Ishikawa (cell line): Measurements from ENCODE around the gene NSMCE1.

ENCODE experiments used
- CEBPB ChIP-seq: IDR thresholded peaks from 2 replicates; pipeline ENCODE4 v1.6.1; 2012
- CREB1 ChIP-seq: IDR thresholded peaks from 2 replicates; pipeline ENCODE4 v1.6.1; 2012; ENCODE audit warnings: low read depth
- FOXM1 ChIP-seq: IDR thresholded peaks from 2 replicates; pipeline ENCODE4 v1.6.1; 2012; ENCODE audit warnings: low read depth, borderline replicate concordance
- RAD21 ChIP-seq: IDR thresholded peaks from 2 replicates; pipeline ENCODE4 v1.6.1; 2012; ENCODE audit warnings: low read depth
- TAF1 ChIP-seq: IDR thresholded peaks from 2 replicates; pipeline ENCODE4 v1.6.1; 2012; ENCODE audit warnings: low read depth, mild to moderate bottlenecking
- TCF12 ChIP-seq: IDR thresholded peaks from 2 replicates; pipeline ENCODE4 v1.6.1; 2012; ENCODE audit warnings: low read depth
- ZBTB7A ChIP-seq: IDR thresholded peaks from 2 replicates; pipeline ENCODE4 v1.6.1; 2012; ENCODE audit warnings: low read depth
- TF ChIP-seq, protein P1 (sequence below): IDR thresholded peaks from 2 replicates; pipeline ENCODE4 v1.6.1; 2012; ENCODE audit warnings: low read depth, mild to moderate bottlenecking

DNA sequence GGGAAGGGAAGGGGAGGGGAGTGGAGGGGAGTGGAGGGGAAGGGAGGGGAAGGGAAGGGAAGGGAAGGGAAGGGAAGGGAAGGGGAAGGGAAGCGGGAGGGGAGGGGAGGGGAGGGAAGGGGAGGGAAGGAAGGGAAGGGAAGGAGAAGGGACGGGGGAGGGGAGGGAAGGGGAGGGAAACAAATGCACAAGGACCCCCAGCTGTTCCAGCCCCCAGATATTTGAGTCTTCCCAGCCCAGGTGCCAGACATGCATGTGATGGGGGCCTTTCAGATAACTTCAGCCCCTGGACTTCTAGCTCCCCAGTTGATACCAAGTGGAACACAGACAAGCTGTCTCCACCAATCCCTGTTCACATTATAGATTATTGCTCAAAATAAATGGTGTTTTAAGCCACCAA, 79.9 kb downstream of the NSMCE1 start:
- TF ChIP-seq, protein P1, sequence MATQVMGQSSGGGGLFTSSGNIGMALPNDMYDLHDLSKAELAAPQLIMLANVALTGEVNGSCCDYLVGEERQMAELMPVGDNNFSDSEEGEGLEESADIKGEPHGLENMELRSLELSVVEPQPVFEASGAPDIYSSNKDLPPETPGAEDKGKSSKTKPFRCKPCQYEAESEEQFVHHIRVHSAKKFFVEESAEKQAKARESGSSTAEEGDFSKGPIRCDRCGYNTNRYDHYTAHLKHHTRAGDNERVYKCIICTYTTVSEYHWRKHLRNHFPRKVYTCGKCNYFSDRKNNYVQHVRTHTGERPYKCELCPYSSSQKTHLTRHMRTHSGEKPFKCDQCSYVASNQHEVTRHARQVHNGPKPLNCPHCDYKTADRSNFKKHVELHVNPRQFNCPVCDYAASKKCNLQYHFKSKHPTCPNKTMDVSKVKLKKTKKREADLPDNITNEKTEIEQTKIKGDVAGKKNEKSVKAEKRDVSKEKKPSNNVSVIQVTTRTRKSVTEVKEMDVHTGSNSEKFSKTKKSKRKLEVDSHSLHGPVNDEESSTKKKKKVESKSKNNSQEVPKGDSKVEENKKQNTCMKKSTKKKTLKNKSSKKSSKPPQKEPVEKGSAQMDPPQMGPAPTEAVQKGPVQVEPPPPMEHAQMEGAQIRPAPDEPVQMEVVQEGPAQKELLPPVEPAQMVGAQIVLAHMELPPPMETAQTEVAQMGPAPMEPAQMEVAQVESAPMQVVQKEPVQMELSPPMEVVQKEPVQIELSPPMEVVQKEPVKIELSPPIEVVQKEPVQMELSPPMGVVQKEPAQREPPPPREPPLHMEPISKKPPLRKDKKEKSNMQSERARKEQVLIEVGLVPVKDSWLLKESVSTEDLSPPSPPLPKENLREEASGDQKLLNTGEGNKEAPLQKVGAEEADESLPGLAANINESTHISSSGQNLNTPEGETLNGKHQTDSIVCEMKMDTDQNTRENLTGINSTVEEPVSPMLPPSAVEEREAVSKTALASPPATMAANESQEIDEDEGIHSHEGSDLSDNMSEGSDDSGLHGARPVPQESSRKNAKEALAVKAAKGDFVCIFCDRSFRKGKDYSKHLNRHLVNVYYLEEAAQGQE, result no peak
- TF ChIP-seq RAD21 (no peak), FOXM1 (no peak), CREB1 (no peak), TCF12 (no peak), TAF1 (no peak), ZBTB7A (no peak), CEBPB (no peak)
